ENCODE measurements around the gene GGNBP2.

DNA sequence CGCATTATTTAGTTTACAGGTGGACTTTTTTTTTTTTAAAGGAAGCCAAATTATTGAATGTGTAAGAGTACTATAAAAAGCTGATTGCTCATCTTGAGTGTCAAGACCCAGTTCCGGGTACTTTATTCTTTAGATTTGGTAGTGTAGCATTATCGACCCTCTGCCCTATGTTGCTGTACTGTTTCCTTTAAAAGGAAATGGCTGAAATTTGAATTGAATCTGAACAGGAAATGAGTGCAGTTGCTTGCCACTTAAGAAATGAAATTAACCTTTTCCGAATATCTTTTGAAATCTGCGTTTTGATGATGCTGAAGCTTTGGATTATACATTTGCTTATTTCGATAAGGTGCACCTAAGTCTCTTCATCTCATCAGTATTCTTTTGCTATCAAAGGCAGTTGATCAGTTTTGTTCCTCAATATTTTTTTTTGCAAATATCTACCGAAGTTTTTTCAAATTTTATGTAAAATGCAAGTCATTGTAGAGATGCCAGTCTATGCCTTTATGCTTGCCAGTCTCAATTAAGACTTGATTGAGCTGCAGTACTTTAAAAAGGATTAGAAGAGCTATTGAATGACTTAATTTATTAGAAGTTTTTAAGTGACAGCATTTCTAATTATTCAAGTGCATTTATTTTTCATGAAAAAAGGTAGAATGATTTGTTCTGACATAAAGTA, 1.8 kb downstream of the GGNBP2 start:
- TF ChIP-seq, protein P1, sequence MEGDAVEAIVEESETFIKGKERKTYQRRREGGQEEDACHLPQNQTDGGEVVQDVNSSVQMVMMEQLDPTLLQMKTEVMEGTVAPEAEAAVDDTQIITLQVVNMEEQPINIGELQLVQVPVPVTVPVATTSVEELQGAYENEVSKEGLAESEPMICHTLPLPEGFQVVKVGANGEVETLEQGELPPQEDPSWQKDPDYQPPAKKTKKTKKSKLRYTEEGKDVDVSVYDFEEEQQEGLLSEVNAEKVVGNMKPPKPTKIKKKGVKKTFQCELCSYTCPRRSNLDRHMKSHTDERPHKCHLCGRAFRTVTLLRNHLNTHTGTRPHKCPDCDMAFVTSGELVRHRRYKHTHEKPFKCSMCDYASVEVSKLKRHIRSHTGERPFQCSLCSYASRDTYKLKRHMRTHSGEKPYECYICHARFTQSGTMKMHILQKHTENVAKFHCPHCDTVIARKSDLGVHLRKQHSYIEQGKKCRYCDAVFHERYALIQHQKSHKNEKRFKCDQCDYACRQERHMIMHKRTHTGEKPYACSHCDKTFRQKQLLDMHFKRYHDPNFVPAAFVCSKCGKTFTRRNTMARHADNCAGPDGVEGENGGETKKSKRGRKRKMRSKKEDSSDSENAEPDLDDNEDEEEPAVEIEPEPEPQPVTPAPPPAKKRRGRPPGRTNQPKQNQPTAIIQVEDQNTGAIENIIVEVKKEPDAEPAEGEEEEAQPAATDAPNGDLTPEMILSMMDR (IDR thresholded peaks at IDR 0.05): no peak
- no peak for TF ChIP-seq EP300 (IDR thresholded peaks at IDR 0.05)
